Measurements from ENCODE around the gene PRDM11.

PRDM11 gene

GRCh38 chr11:45165806-45166603 is 19.6 kb downstream of the PRDM11 start:
- no peak for TF ChIP-seq CTCF (IDR thresholded peaks at IDR 0.05; ENCODE audit: low read depth, low read length, missing control alignments)
- no peak for DNase-seq (ENCODE audit: low read depth)
- in situ Hi-C loops (cut with HindIII; ENCODE audit: low sequenced_read_pairs) = no loop called here
- no peak overlapping the region for H3K4me3 ChIP-seq (ENCODE audit: low read depth, low read length)

- in situ Hi-C loops (cut with HindIII; ENCODE audit: low sequenced_read_pairs) = no loop called here
- DNase-seq (ENCODE audit: low read depth) = no peak
- TF ChIP-seq CTCF (IDR thresholded peaks at IDR 0.05; ENCODE audit: low read depth, low read length, missing control alignments) = no peak
- H3K4me3 ChIP-seq (ENCODE audit: low read depth, low read length) = no peak overlapping the region
Measured at GRCh38 chr11:45166604-45166897, 20.1 kb downstream of the PRDM11 start.

GRCh38 chr11:45167283-45167682 is 20.8 kb downstream of the PRDM11 start:
- in situ Hi-C loops (cut with HindIII; ENCODE audit: low sequenced_read_pairs) = no loop called here
- no peak for TF ChIP-seq CTCF (IDR thresholded peaks at IDR 0.05; ENCODE audit: low read depth, low read length, missing control alignments)
- no peak for DNase-seq (ENCODE audit: low read depth)
- H3K4me3 ChIP-seq (ENCODE audit: low read depth, low read length) = no peak overlapping the region

- DNase-seq (ENCODE audit: low read depth) = no peak
- no peak for TF ChIP-seq CTCF (IDR thresholded peaks at IDR 0.05; ENCODE audit: low read depth, low read length, missing control alignments)
- no peak overlapping the region for H3K4me3 ChIP-seq (ENCODE audit: low read depth, low read length)
- in situ Hi-C loops (cut with HindIII; ENCODE audit: low sequenced_read_pairs) = no loop called here
Measured at GRCh38 chr11:45168366-45169130, 22.1 kb downstream of the PRDM11 start.

GRCh38 chr11:45169310-45170072 is 23.1 kb downstream of the PRDM11 start:
- in situ Hi-C loops (cut with HindIII; ENCODE audit: low sequenced_read_pairs) = no loop called here
- no peak for TF ChIP-seq CTCF (IDR thresholded peaks at IDR 0.05; ENCODE audit: low read depth, low read length, missing control alignments)
- H3K4me3 ChIP-seq (ENCODE audit: low read depth, low read length) = no peak overlapping the region
- no peak for DNase-seq (ENCODE audit: low read depth)

- TF ChIP-seq CTCF (IDR thresholded peaks at IDR 0.05; ENCODE audit: low read depth, low read length, missing control alignments) = no peak
- no peak for DNase-seq (ENCODE audit: low read depth)
- no peak overlapping the region for H3K4me3 ChIP-seq (ENCODE audit: low read depth, low read length)
- in situ Hi-C loops (cut with HindIII; ENCODE audit: low sequenced_read_pairs) = no loop called here
Measured at GRCh38 chr11:45170484-45170883, 24.0 kb downstream of the PRDM11 start.

All from astrocyte of the cerebellum (primary cell).